Measurements from ENCODE around the gene ASTN2. TPM values are rescaled to one million over a fixed set of nuclear protein-coding genes. Genes with fewer than 3 reads are reported as not detected.

The ASTN2 gene
- total and polyA plus RNA-seq, 9 of the 15 experiments (the other 6 are each of a cell fraction or from before 2014, with no cell fraction given): 0.56 to 3.5 (median 1.9) TPM

- no peaks in the 10 kb centered on the region for H3K9me1 ChIP-seq (ENCODE audit: control insufficient read depth, insufficient read depth, low read length)
- no TSS peak for BruUV-seq (replicated peaks)
- 0% methylated on average over 4 of the region's 4 CpGs for WGBS (ENCODE audit: insufficient coverage, low coverage, missing lambda C conversion rate)
- POLR2A ChIA-PET: no interaction called here
- no peak overlapping the region for H3K27ac ChIP-seq (ENCODE audit: extremely low read depth, low read depth, low read length)
- no peaks in the 10 kb centered on the region for H3K36me3 ChIP-seq (ENCODE audit: control insufficient read depth, insufficient read depth, low read length)
- no peaks in the 10 kb centered on the region for H3K9me3 ChIP-seq (replicated peaks; ENCODE audit: control insufficient read depth, insufficient read depth, low read depth, low read length)
- intact Hi-C loops (cut with micrococcal nuclease): no loop called here
- no peak overlapping the region for H3K9ac ChIP-seq (ENCODE audit: insufficient read depth in 1 of 2, low read depth in 2 of 2, low read length in 2 of 2)
- DNase-seq (ENCODE audit: extremely low read depth in 1 of 4, low spot score in 3 of 4) (no peak), FAIRE-seq (no peak), ATAC-seq (no peak)
- no peaks in the 10 kb centered on the region for H3K79me2 ChIP-seq (ENCODE audit: control insufficient read depth, insufficient read depth, low read length)
- no peak overlapping the region for H2AFZ ChIP-seq (ENCODE audit: low read depth, low read length)
- in situ Hi-C loops (cut with MboI): no loop called here
- no peak overlapping the region for H3K4me2 ChIP-seq (ENCODE audit: insufficient read depth, low read length)
- no peak overlapping the region for H3K4me3 ChIP-seq
- CTCF ChIA-PET (ENCODE audit: low intra/inter-chr PET ratio): no interaction called here
- no peaks in the 10 kb centered on the region for H3K4me1 ChIP-seq (replicated peaks in 1 of 2; ENCODE audit: control insufficient read depth in 2 of 2, insufficient read depth in 2 of 2, low read length in 2 of 2)
- H3K27me3 ChIP-seq (ENCODE audit: control insufficient read depth in 2 of 2, insufficient read depth in 2 of 2, low read length in 2 of 2): no peaks in the 10 kb centered on the region
- H4K20me1 ChIP-seq (replicated peaks; ENCODE audit: control insufficient read depth, insufficient read depth, low read length): no peaks in the 10 kb centered on the region
- TF ChIP-seq GATA2 (CRISPR knock-in tag; IDR thresholded peaks at IDR 0.05) (no peak), ERF (CRISPR knock-in tag; IDR thresholded peaks at IDR 0.05) (no peak), GABPA (tag; conservative IDR thresholded peaks at IDR 0.05; ENCODE audit: low read depth) (no peak), TAF15 (IDR thresholded peaks at IDR 0.05; ENCODE audit: low read depth, low read length) (no peak), MEF2A (IDR thresholded peaks at IDR 0.05; ENCODE audit: control insufficient read depth, low read depth, low read length) (no peak), CHD7 (IDR thresholded peaks at IDR 0.05; ENCODE audit: low read depth, low read length) (no peak), ARID1B (IDR thresholded peaks at IDR 0.05) (no peak), SMARCC2 (IDR thresholded peaks at IDR 0.05; ENCODE audit: low read depth) (no peak), ETS1 (conservative IDR thresholded peaks at IDR 0.05; ENCODE audit: control insufficient read depth, low read depth, low read length) (no peak), SMAD2 (IDR thresholded peaks at IDR 0.05; ENCODE audit: low read depth, low read length) (no peak)
These were observed 40.7 kb downstream of the ASTN2 start for GRCh38 chr9:117374076-117374725.

Measured in K562 (cell line).